Fibroblast of lung (primary cell): ENCODE results near the gene ZNF407. TPM values are rescaled to one million over a fixed set of nuclear protein-coding genes. Genes with fewer than 3 reads are reported as not detected.

Experiments used
- DNase-seq, 2 donors: peaks; one replicate each; pipeline versions ENCODE4 v3.0.0 to v3.0.0-alpha.2; 2010; ENCODE audit warnings: low read depth in 2 of 2
- H2AFZ ChIP-seq: 2 replicates; pipeline ENCODE4 v1.5.1; 2012; ENCODE audit warnings: low read length, control low read depth, inconsistent platforms
- H3K27ac ChIP-seq: 2 replicates; pipeline ENCODE4 v1.5.1; 2011; ENCODE audit warnings: low read length, control low read depth; ENCODE audit not compliant: insufficient read depth
- H3K27me3 ChIP-seq: 2 replicates; pipeline ENCODE4 v1.5.1; 2011; ENCODE audit warnings: mild to moderate bottlenecking, low read length; ENCODE audit not compliant: control insufficient read depth, insufficient read depth
- H3K36me3 ChIP-seq: 2 replicates; pipeline ENCODE4 v1.5.1; 2011; ENCODE audit warnings: low read length; ENCODE audit not compliant: control insufficient read depth, insufficient read depth
- H3K4me1 ChIP-seq: 2 replicates; pipeline ENCODE4 v1.5.1; 2011; ENCODE audit warnings: low read length; ENCODE audit not compliant: control insufficient read depth, insufficient read depth; ENCODE audit errors: extremely low read depth
- H3K4me2 ChIP-seq: 2 replicates; pipeline ENCODE4 v1.5.1; 2011; ENCODE audit warnings: low read length, control low read depth; ENCODE audit not compliant: insufficient read depth; ENCODE audit errors: extremely low read depth
- H3K4me3 ChIP-seq, 4 experiments: fragments of 200-600 bp in 1 of 4; sonication (generic) in 1 of 4; replicated peaks in 1 of 4; 2 replicates each; pipeline ENCODE4 v1.5.1; 2011 to 2016; ENCODE audit warnings: low read length in 4 of 4, low read depth in 3 of 4, mild to moderate bottlenecking in 3 of 4, control low read depth in 2 of 4, inconsistent platforms in 1 of 4, mixed read lengths in 1 of 4; ENCODE audit not compliant: insufficient read depth in 1 of 4; ENCODE audit errors: control extremely low read depth in 1 of 4
- H3K79me2 ChIP-seq: 2 replicates; pipeline ENCODE4 v1.5.1; 2012; ENCODE audit warnings: mild to moderate bottlenecking, low read length, inconsistent platforms; ENCODE audit not compliant: control insufficient read depth, insufficient read depth
- H3K9ac ChIP-seq: 2 replicates; pipeline ENCODE4 v1.5.1; 2011; ENCODE audit warnings: mild to moderate bottlenecking, low read length, control low read depth; ENCODE audit not compliant: insufficient read depth
- H3K9me3 ChIP-seq: 2 replicates; pipeline ENCODE4 v1.5.1; 2012; ENCODE audit warnings: low read depth, low read length; ENCODE audit not compliant: control insufficient read depth, insufficient read depth
- H4K20me1 ChIP-seq: 2 replicates; pipeline ENCODE4 v1.5.1; 2011; ENCODE audit warnings: low read length; ENCODE audit not compliant: control insufficient read depth, insufficient read depth; ENCODE audit errors: extremely low read depth
- EZH2 ChIP-seq: IDR thresholded peaks from 2 replicates; pipeline ENCODE4 v1.5.1; 2012; ENCODE audit warnings: low read length, control low read depth, mild to moderate bottlenecking; ENCODE audit errors: missing control alignments
- polyA plus RNA-seq, 2 donors: library from polyadenylated mRNA; depleted of rRNA in 1 of 2; stranded (reverse) in 1 of 2; unstranded in 1 of 2; fragments of >200 nt; gene quantifications; 2 replicates each; pipeline ENCODE4 v1.2.1, GENCODE V29; 2011 to 2012; ENCODE audit warnings: missing spikeins in 1 of 2
- total RNA-seq: library from RNA; depleted of rRNA; stranded (reverse); fragments of >200 nt; gene quantifications from 2 replicates; pipeline ENCODE4 v1.2.1, GENCODE V29; 2014
- TF ChIP-seq, protein P1 (sequence below), 2 donors: IDR thresholded peaks in 1 of 2; conservative IDR thresholded peaks in 1 of 2; 1 replicate in 1 of 2; 2 replicates in 1 of 2; pipeline ENCODE4 v1.5.1; 2011 to 2012; ENCODE audit warnings: low read length in 2 of 2, control low read depth in 1 of 2, inconsistent platforms in 1 of 2, low read depth in 1 of 2, mild to moderate bottlenecking in 1 of 2

Gene ZNF407
- total and polyA plus RNA-seq, 2 donors (not counting 1 experiment from before 2014, with no cell fraction given), result 5.1 to 12.6 TPM

DNA sequence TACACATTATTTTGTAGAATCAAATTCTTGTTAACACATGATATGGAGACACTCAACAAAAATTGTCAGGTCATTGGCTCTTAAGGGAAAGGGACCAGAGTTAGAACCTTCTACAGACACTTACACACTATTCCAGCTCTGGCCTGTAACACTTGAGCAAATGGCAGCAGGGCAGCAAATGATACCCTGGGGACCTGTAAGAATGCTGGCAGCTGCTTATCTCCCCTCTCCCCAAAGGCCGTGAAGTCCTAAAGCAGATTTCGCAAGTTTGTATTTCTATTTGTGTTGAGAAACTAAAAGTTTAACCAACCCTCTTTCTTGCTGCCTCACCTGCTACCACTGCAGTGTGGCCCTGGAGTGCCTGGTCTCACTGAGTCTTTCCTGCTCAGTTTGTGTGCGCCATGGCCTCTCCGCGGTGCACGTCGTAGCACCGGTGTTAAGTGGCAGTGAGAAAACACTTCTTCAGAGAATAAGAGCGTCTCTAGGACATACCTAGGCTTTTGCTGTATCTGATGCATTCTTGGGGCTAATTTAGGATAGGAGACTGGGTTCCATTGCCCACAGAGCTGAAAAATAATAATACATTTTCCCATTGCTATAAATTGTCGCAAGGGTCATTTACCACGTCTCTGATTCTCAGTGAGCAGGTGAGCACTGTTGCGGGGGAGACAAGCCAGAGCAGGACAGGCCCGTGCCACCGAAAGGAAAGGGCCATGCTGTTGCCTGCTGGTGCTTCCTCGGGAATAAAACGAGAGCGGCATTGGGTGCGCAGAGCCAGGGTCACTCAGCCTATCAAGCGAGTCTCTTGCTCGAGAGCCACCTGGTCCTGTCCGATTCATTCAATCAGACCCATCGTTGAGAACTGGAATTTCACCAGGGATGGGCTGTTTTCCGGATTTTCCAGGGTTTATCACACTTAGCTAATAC, 406.4 kb downstream of the ZNF407 start:
- no peaks in the 10 kb centered on the region for H3K79me2 ChIP-seq
- no peaks in the 10 kb centered on the region for H3K9me3 ChIP-seq
- H3K9ac ChIP-seq, result no peak overlapping the region
- no peaks in the 10 kb centered on the region for H3K4me1 ChIP-seq
- H3K27ac ChIP-seq, result no peak overlapping the region
- H3K4me2 ChIP-seq, result no peak overlapping the region
- no peak for DNase-seq
- no peak overlapping the region for H2AFZ ChIP-seq
- no peaks in the 10 kb centered on the region for H4K20me1 ChIP-seq
- H3K27me3 ChIP-seq, result no peaks in the 10 kb centered on the region
- H3K36me3 ChIP-seq, result no peaks in the 10 kb centered on the region
- no peak for TF ChIP-seq EZH2
- TF ChIP-seq, protein P1, sequence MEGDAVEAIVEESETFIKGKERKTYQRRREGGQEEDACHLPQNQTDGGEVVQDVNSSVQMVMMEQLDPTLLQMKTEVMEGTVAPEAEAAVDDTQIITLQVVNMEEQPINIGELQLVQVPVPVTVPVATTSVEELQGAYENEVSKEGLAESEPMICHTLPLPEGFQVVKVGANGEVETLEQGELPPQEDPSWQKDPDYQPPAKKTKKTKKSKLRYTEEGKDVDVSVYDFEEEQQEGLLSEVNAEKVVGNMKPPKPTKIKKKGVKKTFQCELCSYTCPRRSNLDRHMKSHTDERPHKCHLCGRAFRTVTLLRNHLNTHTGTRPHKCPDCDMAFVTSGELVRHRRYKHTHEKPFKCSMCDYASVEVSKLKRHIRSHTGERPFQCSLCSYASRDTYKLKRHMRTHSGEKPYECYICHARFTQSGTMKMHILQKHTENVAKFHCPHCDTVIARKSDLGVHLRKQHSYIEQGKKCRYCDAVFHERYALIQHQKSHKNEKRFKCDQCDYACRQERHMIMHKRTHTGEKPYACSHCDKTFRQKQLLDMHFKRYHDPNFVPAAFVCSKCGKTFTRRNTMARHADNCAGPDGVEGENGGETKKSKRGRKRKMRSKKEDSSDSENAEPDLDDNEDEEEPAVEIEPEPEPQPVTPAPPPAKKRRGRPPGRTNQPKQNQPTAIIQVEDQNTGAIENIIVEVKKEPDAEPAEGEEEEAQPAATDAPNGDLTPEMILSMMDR (conservative IDR thresholded peaks at IDR 0.05 in 1 of 2, IDR thresholded peaks at IDR 0.05 in 1 of 2; ENCODE audit: low read depth in 1 of 2, low read length in 2 of 2), result no peak
- no peak overlapping the region for H3K4me3 ChIP-seq

- Histone ChIP-seq H4K20me1 (no peaks in the 10 kb centered on the region), H3K4me1 (no peaks in the 10 kb centered on the region), H3K4me3 (no peak overlapping the region), H3K9me3 (no peaks in the 10 kb centered on the region), H3K4me2 (no peak overlapping the region), H3K79me2 (no peaks in the 10 kb centered on the region), H3K27me3 (no peaks in the 10 kb centered on the region), H3K36me3 (no peaks in the 10 kb centered on the region), H3K9ac (no peak overlapping the region), H2AFZ (no peak overlapping the region), H3K27ac (no peak overlapping the region)
- peak; percentile 25 to 45 for DNase-seq
- TF ChIP-seq, protein P1 (conservative IDR thresholded peaks at IDR 0.05 in 1 of 2, IDR thresholded peaks at IDR 0.05 in 1 of 2; ENCODE audit: low read depth in 1 of 2, low read length in 2 of 2), result no peak
- no peak for TF ChIP-seq EZH2
These were observed 408.0 kb downstream of the ZNF407 start for GRCh38 chr18:75005626-75006025.

DNA sequence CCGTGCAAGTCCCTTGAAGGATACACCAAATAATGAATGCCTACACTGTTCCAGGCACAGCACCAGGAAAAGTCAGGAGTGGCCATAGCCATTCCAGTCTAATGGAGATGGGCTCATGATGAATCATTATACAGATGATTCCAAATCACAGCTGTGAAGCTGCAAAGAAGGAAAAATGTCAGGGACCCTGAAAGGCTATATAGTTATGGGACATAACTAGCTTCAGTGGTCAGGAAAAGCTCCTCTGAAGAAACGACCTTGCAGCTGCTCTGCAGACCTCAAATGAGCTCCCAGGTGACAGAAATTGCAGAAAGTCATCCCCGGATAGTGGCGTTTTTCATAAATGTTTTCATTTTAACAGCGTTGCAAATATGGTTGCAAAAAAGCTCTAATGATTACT, 410.5 kb downstream of the ZNF407 start:
- no peak overlapping the region for H2AFZ ChIP-seq
- no peak for TF ChIP-seq EZH2
- TF ChIP-seq, protein P1 (conservative IDR thresholded peaks at IDR 0.05 in 1 of 2, IDR thresholded peaks at IDR 0.05 in 1 of 2; ENCODE audit: low read depth in 1 of 2, low read length in 2 of 2), result no peak
- no peaks in the 10 kb centered on the region for H3K27me3 ChIP-seq
- H3K9ac ChIP-seq, result no peak overlapping the region
- no peak overlapping the region for H3K4me3 ChIP-seq
- no peak for DNase-seq
- H3K9me3 ChIP-seq, result no peaks in the 10 kb centered on the region
- no peaks in the 10 kb centered on the region for H3K36me3 ChIP-seq
- no peak overlapping the region for H3K27ac ChIP-seq
- H4K20me1 ChIP-seq, result no peaks in the 10 kb centered on the region
- no peak overlapping the region for H3K4me2 ChIP-seq
- no peaks in the 10 kb centered on the region for H3K79me2 ChIP-seq
- H3K4me1 ChIP-seq, result no peaks in the 10 kb centered on the region
